HG03039 (cell line): ENCODE results near the gene SPOPL.
A peak's percentile ranks its signal among the peaks of the same experiment; 100 is the strongest.
"Not testable (repeated sequence)": the region's sequence is repeated elsewhere in the genome, so short reads cannot be mapped to it uniquely, and the experiment has no call there.

Experiments
- ATAC-seq: cut with Tn5 transposase; IDR thresholded peaks from one replicate; pipeline ENCODE4 v1.9.1; 2021; ENCODE audit warnings: mild to moderate bottlenecking, moderate library complexity; ENCODE audit not compliant: unreplicated experiment

Gene SPOPL

GRCh38 chr2:138501425-138502254 lies at the start of gene SPOPL:
SPOPL (plus strand) TSS chr2:138501770; CDS start chr2:138550217, 48,447 bp downstream.
- ATAC-seq = peak; percentile 84

- ATAC-seq = no peak
Measured at GRCh38 chr2:138452324-138452723, 49.2 kb upstream of the SPOPL start.

- ATAC-seq = no peak
Measured at GRCh38 chr2:138453815-138454214, 47.8 kb upstream of the SPOPL start.

- no peak for ATAC-seq
Measured at GRCh38 chr2:138454761-138455160, 46.8 kb upstream of the SPOPL start.

GRCh38 chr2:138455275-138455674 lies 46.3 kb upstream of the SPOPL start:
- ATAC-seq = no peak

GRCh38 chr2:138455691-138456090 lies 45.9 kb upstream of the SPOPL start:
- ATAC-seq = no peak

GRCh38 chr2:138462689-138463088 lies 38.9 kb upstream of the SPOPL start:
- ATAC-seq = not testable (repeated sequence)

GRCh38 chr2:138468617-138469016 lies 33.0 kb upstream of the SPOPL start:
- no peak for ATAC-seq

GRCh38 chr2:138469411-138469810 lies 32.2 kb upstream of the SPOPL start:
- no peak for ATAC-seq

- no peak for ATAC-seq
Measured at GRCh38 chr2:138470941-138471340, 30.6 kb upstream of the SPOPL start.

GRCh38 chr2:138474100-138474825 lies 27.3 kb upstream of the SPOPL start:
- ATAC-seq = no peak

- peak; percentile 73 for ATAC-seq
Measured at GRCh38 chr2:138475277-138475776, 26.2 kb upstream of the SPOPL start.

- no peak for ATAC-seq
Measured at GRCh38 chr2:138476186-138476585, 25.4 kb upstream of the SPOPL start.

GRCh38 chr2:138476940-138477339 lies 24.6 kb upstream of the SPOPL start:
- no peak for ATAC-seq

GRCh38 chr2:138482796-138483195 lies 18.8 kb upstream of the SPOPL start:
- not testable (repeated sequence) for ATAC-seq

- ATAC-seq = no peak
Measured at GRCh38 chr2:138485019-138485418, 16.6 kb upstream of the SPOPL start.

GRCh38 chr2:138486363-138487198 lies 15.0 kb upstream of the SPOPL start:
- no peak for ATAC-seq

- ATAC-seq = no peak
Measured at GRCh38 chr2:138490673-138491494, 10.7 kb upstream of the SPOPL start.

GRCh38 chr2:138491495-138491862 lies 10.1 kb upstream of the SPOPL start:
- no peak for ATAC-seq

- no peak for ATAC-seq
Measured at GRCh38 chr2:138492160-138492559, 9.4 kb upstream of the SPOPL start.
